Measurements from ENCODE around the gene NUP133. TPM values are rescaled to one million over a fixed set of nuclear protein-coding genes. Genes with fewer than 3 reads are reported as not detected.
A peak's percentile ranks its signal among the peaks of the same experiment; 100 is the strongest.

The NUP133 gene
- total RNA-seq, 1 donor: 35.1 TPM

DNA sequence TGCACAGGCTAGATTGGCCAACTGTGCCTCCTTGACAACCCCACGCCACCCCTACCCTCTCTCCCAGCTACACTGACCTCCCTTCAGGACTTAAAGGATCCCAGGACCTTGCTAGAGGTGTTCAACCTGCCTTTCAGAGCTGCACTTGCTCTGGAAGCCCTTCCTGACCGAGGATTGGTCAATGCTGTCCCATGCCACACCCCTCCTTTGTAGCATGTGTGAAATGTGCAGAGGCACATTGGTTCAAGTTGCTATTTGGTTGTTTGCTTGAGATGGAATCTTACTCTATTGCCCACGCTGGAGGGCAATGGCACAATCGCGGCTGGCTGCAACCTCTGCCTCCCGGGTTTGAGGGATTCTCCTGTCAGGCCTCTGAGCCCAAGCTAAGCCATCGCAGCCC is 96.1 kb downstream of the NUP133 start:
- TF ChIP-seq, protein P1, sequence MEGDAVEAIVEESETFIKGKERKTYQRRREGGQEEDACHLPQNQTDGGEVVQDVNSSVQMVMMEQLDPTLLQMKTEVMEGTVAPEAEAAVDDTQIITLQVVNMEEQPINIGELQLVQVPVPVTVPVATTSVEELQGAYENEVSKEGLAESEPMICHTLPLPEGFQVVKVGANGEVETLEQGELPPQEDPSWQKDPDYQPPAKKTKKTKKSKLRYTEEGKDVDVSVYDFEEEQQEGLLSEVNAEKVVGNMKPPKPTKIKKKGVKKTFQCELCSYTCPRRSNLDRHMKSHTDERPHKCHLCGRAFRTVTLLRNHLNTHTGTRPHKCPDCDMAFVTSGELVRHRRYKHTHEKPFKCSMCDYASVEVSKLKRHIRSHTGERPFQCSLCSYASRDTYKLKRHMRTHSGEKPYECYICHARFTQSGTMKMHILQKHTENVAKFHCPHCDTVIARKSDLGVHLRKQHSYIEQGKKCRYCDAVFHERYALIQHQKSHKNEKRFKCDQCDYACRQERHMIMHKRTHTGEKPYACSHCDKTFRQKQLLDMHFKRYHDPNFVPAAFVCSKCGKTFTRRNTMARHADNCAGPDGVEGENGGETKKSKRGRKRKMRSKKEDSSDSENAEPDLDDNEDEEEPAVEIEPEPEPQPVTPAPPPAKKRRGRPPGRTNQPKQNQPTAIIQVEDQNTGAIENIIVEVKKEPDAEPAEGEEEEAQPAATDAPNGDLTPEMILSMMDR (IDR thresholded peaks at IDR 0.05; ENCODE audit: extremely low read depth, low read depth, low read length): no peak
- no peaks in the 10 kb centered on the region for H4K20me1 ChIP-seq (ENCODE audit: insufficient read depth, low read length)
- DNase-seq (ENCODE audit: insufficient read length, low spot score, missing footprints): no peak
- no peaks in the 10 kb centered on the region for H3K79me2 ChIP-seq (ENCODE audit: insufficient read depth, low read length)
- no peak overlapping the region for H2AFZ ChIP-seq (ENCODE audit: low read length)
- H3K27ac ChIP-seq (ENCODE audit: low read depth, low read length): no peak overlapping the region
- H3K4me1 ChIP-seq (ENCODE audit: insufficient read depth, low read length): peaks cover 6% of the 10 kb centered on the region
- no peaks in the 10 kb centered on the region for H3K36me3 ChIP-seq (ENCODE audit: insufficient read depth, low read length)
- no peaks in the 10 kb centered on the region for H3K9me3 ChIP-seq (ENCODE audit: low read depth, low read length)
- peaks cover 23% of the 10 kb centered on the region for H3K27me3 ChIP-seq (ENCODE audit: insufficient read depth, low read length)
- no peak overlapping the region for H3K4me2 ChIP-seq (ENCODE audit: insufficient read depth, low read length)
- H3K4me3 ChIP-seq (ENCODE audit: insufficient read depth, low read length): no peak overlapping the region

DNA sequence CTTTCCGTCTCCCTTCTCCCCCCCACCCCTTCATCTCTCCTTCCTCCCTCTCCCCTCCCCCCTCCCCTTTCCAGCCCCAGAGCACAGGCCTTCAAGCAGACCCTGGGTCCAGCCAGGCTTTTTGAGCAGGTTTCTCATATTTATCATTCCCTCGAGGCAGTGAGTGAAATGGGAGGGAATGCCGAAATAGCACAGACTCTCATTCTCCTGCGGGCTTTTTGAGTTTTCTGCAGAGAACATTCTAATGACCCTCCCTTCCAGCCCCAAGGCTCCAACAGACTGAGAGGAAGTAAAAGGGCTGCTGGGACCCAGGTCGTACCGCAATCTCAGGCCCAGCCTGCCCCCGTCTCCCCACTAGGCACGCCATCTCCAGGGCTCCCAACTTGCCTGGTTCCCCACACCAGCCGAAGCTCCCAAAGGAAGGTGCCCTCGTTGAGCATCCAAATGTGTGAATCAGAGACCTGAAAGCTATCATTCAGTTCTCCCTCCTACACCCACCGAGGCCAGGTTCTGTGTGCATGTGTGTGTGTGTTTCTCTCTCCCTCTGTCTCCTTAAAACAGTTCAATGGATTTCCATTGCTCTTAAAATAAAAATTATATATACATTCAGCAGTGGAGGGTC is 96.6 kb downstream of the NUP133 start:
- peaks cover 6% of the 10 kb centered on the region for H3K4me1 ChIP-seq (ENCODE audit: insufficient read depth, low read length)
- DNase-seq (ENCODE audit: insufficient read length, low spot score, missing footprints): no peak
- no peaks in the 10 kb centered on the region for H3K9me3 ChIP-seq (ENCODE audit: low read depth, low read length)
- no peak overlapping the region for H3K27ac ChIP-seq (ENCODE audit: low read depth, low read length)
- H3K27me3 ChIP-seq (ENCODE audit: insufficient read depth, low read length): peaks cover 28% of the 10 kb centered on the region
- H3K4me3 ChIP-seq (ENCODE audit: insufficient read depth, low read length): no peak overlapping the region
- H3K4me2 ChIP-seq (ENCODE audit: insufficient read depth, low read length): no peak overlapping the region
- H4K20me1 ChIP-seq (ENCODE audit: insufficient read depth, low read length): no peaks in the 10 kb centered on the region
- H3K79me2 ChIP-seq (ENCODE audit: insufficient read depth, low read length): no peaks in the 10 kb centered on the region
- H2AFZ ChIP-seq (ENCODE audit: low read length): no peak overlapping the region
- TF ChIP-seq, protein P1 (IDR thresholded peaks at IDR 0.05; ENCODE audit: extremely low read depth, low read depth, low read length): no peak
- no peaks in the 10 kb centered on the region for H3K36me3 ChIP-seq (ENCODE audit: insufficient read depth, low read length)

DNA sequence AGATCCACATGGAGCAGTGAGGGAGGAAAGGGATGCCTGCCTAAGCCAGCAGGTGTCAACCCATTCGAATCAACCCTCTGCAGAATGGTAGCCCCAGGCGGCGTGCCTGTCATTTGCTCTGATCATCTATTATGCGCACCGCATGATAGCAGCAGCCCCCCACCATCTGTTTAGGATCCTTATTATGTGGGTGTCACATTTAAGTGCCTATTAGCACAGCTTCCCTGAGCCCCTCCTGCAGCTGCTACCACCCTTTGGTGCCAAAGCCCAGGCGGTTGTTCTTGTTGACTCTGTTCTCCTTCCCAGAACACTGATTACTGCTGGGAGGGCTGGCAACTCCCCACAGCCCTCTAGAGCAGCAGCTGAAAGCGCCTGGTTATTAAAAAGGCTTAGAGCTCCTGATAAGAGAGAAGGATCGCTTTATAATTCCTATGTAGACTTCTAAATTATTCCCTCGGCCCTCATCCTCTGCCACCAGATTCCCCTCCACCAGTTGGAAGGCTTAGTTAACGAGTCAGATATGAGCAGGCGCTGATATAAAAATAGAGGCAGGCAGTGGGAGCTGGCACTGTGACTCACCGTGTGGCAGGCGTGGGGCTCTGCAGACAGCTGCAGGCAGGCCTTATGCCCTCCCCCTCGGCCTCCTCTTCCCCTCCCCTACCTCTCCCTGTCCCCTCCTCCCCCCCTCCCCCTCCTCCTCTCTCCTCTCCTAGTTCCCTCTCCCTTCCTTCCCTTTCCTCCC is 97.3 kb downstream of the NUP133 start:
- H3K4me1 ChIP-seq (ENCODE audit: insufficient read depth, low read length): peaks cover 6% of the 10 kb centered on the region
- peaks cover 32% of the 10 kb centered on the region for H3K27me3 ChIP-seq (ENCODE audit: insufficient read depth, low read length)
- no peak overlapping the region for H3K27ac ChIP-seq (ENCODE audit: low read depth, low read length)
- no peaks in the 10 kb centered on the region for H3K9me3 ChIP-seq (ENCODE audit: low read depth, low read length)
- H4K20me1 ChIP-seq (ENCODE audit: insufficient read depth, low read length): no peaks in the 10 kb centered on the region
- peak overlapping the region; percentile 8 for H3K4me3 ChIP-seq (ENCODE audit: insufficient read depth, low read length)
- TF ChIP-seq, protein P1 (IDR thresholded peaks at IDR 0.05; ENCODE audit: extremely low read depth, low read depth, low read length): no peak
- H3K36me3 ChIP-seq (ENCODE audit: insufficient read depth, low read length): no peaks in the 10 kb centered on the region
- H2AFZ ChIP-seq (ENCODE audit: low read length): peak overlapping the region; percentile 35
- peak overlapping the region; percentile 58 for H3K4me2 ChIP-seq (ENCODE audit: insufficient read depth, low read length)
- no peaks in the 10 kb centered on the region for H3K79me2 ChIP-seq (ENCODE audit: insufficient read depth, low read length)
- peak; percentile 92 for DNase-seq (ENCODE audit: insufficient read length, low spot score, missing footprints)

DNA sequence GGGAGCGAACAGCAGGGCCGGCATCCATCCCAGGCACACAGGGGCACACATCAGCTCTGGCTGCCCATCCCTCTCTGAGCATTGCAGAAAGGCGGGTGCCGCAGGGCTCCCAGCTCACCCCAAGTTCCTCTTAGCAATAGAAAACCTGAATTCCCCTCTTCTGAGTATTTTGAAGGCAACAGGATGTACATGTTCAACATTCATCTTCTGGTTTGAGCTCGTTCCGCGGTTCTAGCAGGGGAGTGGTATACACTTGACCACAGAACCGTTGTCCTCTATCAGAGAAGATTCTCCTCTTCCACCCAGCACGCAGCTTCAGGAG is 97.8 kb downstream of the NUP133 start:
- H3K4me1 ChIP-seq (ENCODE audit: insufficient read depth, low read length): peaks cover 6% of the 10 kb centered on the region
- no peak overlapping the region for H3K4me3 ChIP-seq (ENCODE audit: insufficient read depth, low read length)
- peak overlapping the region; percentile 58 for H3K4me2 ChIP-seq (ENCODE audit: insufficient read depth, low read length)
- H3K36me3 ChIP-seq (ENCODE audit: insufficient read depth, low read length): no peaks in the 10 kb centered on the region
- H4K20me1 ChIP-seq (ENCODE audit: insufficient read depth, low read length): no peaks in the 10 kb centered on the region
- H3K79me2 ChIP-seq (ENCODE audit: insufficient read depth, low read length): no peaks in the 10 kb centered on the region
- DNase-seq (ENCODE audit: insufficient read length, low spot score, missing footprints): no peak
- no peak overlapping the region for H2AFZ ChIP-seq (ENCODE audit: low read length)
- TF ChIP-seq, protein P1 (IDR thresholded peaks at IDR 0.05; ENCODE audit: extremely low read depth, low read depth, low read length): no peak
- H3K9me3 ChIP-seq (ENCODE audit: low read depth, low read length): no peaks in the 10 kb centered on the region
- no peak overlapping the region for H3K27ac ChIP-seq (ENCODE audit: low read depth, low read length)
- H3K27me3 ChIP-seq (ENCODE audit: insufficient read depth, low read length): peaks cover 32% of the 10 kb centered on the region

All from osteoblast (primary cell).